Fibroblast of gingiva (primary cell): ENCODE data around the gene HAPLN3.
A peak's percentile ranks its signal among the peaks of the same experiment; 100 is the strongest.

Experiments
- DNase-seq: peaks from one replicate; pipeline ENCODE4 v3.0.0-alpha.2; 2011; ENCODE audit warnings: low read depth

Gene HAPLN3

DNA sequence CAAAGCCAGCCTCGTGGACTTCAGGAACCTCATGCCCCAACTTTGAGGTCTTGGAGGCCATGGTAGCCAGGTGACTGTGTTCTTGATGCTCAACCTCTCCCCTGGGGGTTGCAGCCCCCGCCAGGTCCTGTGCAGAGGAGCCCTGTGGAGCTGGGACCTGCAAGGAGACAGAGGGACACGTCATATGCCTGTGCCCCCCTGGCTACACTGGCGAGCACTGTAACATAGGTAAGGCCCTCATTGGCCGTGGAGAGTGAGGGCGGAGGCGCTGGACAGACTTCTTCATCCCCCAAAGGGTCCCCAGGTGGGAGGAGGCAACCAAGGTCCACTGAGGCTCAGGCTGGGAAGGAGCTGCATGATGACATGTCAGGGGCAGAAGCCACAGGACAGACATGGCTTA lies 35.1 kb downstream of the HAPLN3 start:
- no peak for DNase-seq

DNA sequence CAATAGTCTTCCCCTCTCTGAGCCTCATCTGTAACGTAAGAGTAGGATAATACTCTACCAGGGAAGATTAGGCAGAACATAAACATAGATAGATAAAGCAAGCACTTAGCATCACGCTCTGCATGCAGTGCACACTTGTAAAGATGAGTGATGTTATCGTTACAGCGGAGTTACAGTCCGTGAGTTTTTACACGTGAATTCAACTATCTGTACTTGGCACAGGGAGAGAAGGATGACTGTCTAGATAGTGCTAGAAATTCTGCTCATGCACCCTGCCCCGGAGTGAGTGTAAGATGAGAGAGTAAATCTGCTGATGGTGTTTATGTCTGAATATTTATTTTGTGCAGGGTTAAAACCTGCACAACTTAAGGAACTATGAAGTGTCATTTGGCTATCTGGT lies 35.8 kb downstream of the HAPLN3 start:
- no peak for DNase-seq

DNA sequence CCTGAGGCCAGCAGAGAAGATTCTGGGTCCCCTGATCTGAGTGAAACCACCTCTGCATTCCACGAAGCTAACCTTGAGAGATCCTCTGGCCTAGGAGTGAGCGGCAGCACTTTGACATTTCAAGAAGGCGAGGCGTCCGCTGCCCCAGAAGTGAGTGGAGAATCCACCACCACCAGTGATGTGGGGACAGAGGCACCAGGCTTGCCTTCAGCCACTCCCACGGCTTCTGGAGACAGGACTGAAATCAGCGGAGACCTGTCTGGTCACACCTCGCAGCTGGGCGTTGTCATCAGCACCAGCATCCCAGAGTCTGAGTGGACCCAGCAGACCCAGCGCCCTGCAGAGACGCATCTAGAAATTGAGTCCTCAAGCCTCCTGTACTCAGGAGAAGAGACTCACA lies 36.4 kb downstream of the HAPLN3 start:
- no peak for DNase-seq

DNA sequence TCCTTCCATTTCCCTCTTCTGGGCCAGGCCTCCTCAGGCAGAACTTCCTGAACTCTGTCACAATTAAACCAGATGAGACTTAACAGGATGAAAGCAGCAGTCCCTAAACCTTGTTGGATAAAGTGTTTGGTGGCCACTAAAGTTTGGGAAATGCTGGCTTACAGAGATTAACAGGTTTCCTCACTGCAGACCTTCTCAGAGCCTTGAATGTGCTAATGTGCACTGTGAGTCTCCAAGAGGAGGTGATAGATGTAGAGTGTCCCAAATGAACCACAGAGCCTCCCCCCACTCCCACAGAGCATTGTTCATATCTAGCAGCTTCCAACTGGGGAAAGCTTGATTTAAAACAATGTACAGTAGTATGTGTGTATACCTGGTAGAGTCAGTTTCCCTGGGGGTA lies 42.9 kb downstream of the HAPLN3 start:
- no peak for DNase-seq

DNA sequence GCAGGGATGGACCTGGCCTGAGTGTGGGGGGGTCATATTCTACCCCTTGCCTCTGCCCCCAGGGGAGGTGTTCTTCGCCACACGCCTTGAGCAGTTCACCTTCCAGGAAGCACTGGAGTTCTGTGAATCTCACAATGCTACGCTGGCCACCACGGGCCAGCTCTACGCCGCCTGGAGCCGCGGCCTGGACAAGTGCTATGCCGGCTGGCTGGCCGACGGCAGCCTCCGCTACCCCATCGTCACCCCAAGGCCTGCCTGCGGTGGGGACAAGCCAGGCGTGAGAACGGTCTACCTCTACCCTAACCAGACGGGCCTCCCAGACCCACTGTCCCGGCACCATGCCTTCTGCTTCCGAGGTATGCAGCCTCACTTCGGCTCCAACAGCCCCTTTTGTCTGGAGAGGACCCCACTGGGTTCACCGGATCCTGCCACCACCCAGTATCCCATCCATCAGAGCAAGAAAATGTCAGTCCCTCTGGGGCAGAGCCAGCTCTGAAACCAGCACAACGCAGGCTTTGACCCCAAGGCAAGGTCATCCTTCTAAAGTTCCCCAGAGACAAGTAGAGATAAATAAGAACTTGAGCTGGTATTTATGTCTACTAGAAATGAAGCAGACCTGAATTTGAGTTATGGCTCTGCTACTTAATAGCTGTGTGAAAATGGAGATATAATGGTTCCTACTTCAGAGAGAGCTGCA lies 45.8 kb downstream of the HAPLN3 start:
- DNase-seq: no peak

DNA sequence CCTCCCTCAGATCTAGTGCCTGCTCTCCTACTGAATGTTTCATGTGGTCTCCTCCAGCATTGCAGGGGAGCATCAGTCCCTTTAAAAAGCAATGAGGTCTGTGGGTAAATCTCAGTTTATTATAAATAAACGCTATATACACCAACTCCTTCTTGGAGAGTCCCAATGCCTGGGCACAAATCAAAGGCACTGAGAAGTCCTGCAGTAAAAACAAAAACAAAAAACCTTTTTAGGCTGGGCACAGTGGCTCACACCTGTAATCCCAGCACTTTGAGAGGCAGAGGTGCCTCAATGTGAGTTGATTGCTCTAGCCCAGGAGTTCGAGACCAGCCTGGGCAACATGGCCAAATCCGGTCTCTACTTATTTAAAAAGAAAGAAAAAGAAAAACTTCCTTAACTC lies 47.1 kb downstream of the HAPLN3 start:
- no peak for DNase-seq

DNA sequence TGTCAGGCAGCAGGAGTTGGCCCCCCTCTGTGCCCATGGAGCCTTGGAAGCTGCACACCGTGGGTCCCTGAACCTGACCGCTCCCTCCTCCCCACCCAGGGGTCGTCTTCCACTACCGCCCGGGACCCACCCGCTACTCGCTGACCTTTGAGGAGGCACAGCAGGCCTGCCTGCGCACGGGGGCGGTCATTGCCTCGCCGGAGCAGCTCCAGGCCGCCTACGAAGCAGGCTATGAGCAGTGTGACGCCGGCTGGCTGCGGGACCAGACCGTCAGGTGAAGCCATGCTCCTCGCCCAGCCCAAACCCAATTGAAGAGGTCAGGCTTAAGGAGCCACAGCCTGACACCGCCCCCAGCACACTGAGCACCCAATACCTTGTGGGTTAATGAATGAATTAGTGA lies 48.2 kb downstream of the HAPLN3 start:
- DNase-seq: no peak

DNA sequence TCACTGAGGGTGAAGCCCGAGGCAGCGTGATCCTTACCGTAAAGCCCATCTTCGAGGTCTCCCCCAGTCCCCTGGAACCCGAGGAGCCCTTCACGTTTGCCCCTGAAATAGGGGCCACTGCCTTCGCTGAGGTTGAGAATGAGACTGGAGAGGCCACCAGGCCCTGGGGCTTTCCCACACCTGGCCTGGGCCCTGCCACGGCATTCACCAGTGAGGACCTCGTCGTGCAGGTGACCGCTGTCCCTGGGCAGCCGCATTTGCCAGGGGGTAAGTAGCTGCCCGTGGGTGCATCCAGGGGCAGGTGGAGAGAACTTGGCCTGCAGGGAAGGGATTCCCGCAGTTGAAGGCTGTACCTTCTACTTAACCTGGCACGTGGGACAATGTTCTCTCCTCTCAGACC lies 49.7 kb downstream of the HAPLN3 start:
- DNase-seq: no peak

DNA sequence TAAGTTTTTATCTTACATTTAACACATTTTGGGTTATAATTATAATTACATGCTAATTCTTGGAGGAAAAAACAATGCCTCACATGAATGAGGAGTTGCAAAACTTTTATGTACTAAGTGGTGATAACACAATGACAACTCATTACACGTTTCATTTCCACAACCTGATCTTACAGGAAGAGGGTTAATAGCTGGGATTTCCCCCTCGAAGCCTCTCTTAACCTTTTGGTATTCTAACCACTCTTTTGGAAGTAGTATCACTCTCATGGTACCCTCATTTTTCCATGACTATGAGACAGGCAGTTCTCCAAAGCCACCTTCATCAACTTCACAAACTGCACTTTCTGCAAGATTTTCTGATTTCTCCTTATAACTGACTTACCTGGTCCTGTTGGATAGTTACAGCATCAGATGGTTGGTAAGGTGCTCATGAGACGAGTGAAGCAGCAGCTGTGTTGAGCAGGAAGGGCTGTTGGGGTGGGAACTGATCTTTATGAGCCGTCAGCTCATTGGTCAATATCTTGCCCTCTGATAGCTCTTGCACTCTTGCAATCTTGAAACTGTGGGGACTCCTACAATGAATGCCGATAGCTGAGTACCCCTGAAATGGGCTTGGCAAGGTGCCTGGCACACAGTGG lies 50.5 kb downstream of the HAPLN3 start:
- DNase-seq: no peak

DNA sequence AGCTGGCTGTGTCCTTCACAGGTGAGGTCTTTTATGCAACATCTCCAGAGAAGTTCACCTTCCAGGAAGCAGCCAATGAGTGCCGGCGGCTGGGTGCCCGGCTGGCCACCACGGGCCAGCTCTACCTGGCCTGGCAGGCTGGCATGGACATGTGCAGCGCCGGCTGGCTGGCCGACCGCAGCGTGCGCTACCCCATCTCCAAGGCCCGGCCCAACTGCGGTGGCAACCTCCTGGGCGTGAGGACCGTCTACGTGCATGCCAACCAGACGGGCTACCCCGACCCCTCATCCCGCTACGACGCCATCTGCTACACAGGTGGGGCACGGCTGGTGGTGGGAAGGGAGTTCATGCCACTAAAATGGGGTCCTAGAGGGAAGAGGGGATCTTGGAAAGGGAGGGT lies 52.0 kb downstream of the HAPLN3 start:
- DNase-seq: no peak

DNA sequence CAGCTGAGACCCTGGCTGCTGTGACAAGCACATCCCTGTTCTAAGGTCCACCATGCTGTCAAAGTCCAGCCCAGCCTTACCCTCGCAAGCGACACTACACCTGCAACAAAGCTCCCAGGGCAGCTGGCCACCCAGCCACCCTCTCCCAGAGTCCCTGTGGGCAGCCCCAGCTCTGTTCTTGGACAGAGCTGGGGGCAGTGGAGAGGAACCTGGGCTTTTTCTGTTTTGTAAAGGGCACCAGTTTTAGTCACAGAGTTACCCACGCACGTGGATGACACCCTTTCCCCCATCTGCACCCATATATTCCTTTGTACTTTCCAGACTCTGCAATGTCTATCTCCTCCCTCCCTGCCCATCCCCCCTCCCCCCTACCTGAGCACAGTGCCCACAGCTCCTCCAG lies 53.2 kb downstream of the HAPLN3 start:
- no peak for DNase-seq

DNA sequence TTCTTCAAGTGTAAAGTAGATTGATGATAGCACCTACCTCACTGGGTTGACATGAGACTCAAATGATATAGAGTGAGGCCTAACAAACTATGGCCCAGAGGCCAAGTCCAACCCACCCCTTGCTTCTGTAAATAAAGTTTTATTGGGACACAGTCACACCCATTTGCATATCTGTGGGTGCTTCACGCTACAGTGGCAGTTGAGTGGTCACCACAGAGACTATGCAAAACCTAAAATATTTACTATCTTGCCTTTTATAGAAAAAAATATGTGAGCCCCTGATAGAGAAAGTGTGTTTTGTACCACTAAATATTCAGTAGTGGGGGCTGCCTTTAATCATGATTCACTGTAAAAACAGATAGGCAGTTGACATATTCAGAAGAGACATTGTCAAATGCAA lies 54.1 kb downstream of the HAPLN3 start:
- no peak for DNase-seq

DNA sequence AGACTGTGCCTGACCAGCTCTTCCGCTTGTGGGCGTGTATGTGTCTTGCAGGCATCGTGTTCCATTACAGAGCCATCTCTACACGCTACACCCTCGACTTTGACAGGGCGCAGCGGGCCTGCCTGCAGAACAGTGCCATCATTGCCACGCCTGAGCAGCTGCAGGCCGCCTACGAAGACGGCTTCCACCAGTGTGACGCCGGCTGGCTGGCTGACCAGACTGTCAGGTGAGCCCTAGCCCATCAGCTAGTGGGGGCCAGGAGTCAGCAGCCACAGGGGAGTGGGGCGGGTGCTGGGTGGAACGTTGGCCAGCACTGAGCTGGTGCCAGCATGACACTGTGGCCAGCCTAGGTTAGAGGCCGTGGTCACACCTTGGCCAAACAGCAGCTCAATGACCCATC lies 55.4 kb downstream of the HAPLN3 start:
- no peak for DNase-seq

DNA sequence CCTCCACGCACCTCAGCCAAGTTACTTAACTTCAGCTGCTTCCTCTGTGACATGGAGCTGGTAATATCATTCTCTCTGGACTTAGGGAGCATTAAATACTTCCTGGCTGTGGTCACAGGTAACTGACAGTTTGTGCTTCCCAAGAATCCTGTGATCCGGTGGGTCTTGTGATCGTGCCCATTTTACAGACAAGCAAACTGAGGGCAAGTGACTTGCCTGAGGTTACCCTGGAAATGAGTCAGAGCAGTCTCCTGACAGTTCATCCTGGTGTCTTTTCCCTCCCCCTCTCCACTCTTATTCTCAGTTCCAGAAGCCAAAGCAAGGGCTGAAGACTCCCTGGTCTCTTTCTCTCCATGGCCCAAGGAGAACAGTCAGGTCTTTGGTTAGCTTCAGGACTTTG lies 56.2 kb downstream of the HAPLN3 start:
- DNase-seq: no peak

DNA sequence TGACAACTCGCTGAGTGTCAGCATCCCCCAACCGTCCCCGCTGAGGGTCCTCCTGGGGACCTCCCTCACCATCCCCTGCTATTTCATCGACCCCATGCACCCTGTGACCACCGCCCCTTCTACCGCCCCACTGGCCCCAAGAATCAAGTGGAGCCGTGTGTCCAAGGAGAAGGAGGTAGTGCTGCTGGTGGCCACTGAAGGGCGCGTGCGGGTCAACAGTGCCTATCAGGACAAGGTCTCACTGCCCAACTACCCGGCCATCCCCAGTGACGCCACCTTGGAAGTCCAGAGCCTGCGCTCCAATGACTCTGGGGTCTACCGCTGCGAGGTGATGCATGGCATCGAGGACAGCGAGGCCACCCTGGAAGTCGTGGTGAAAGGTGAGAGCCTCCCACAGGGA lies 56.7 kb downstream of the HAPLN3 start:
- DNase-seq: no peak

DNA sequence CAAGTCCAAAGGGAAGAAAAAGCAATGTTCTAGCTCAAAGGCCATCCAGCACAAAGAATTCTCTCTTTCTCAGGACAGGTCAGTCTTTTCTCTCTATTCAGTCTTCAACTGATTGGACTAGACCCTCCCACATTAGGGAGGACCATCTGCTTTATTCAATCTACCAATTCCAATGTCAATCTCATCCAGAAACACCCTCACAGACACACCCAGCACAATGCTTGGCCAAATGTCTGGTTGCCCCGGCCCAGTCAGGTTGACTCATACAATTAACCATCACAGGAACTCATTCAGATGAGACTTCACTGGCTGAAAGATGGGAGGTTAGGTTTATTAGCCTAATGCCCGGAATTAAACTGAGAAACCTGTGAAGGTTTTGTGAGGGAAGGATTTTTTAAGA lies 59.7 kb downstream of the HAPLN3 start:
- no peak for DNase-seq

DNA sequence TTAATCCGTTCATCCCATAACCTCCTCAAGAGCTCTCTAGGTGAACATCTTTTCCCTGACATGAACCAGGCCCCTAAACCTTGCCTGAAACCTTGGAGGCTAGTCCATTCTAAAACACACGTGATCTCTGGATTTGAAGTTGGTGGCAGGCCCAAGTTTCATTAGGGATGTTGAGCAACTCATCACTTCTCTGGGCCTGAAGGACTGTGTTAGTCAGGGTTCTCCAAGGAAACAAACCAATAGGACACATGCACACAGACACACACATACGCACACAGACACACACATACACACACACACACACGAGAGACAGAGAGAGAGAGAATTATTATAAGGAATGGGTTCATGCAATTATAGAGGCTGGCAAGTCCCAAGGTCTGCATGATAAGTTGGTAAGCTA lies 60.2 kb downstream of the HAPLN3 start:
- peak; percentile 62 for DNase-seq

DNA sequence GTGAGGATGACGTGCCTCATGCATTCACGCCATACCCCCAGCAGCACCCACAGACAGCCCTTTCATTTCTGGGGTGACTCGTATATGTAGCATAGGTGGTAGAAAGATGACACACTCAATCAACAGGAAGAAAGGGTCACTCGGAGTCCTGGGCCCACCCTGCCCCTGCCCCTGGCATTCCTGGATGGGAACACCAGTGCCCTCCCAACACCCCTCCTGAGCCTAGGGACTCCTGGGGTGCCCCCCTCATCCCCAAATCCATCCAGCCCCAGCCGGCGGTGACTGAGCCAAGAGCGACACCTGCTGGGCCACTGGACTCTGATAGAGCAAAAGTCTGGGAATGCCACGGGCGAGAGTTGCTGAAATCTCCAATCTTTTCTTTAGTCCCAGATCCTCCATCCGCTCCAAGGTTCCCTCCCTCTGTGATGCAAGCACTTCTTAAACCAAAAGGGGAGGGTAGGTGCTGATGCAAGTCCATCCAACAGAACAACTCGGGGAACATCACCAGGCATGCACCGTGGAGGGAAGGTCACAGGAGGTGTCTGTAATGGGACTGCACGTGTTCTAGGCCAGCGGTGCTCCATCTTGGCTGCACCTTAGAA lies 61.0 kb downstream of the HAPLN3 start:
- DNase-seq: peak; percentile 63

DNA sequence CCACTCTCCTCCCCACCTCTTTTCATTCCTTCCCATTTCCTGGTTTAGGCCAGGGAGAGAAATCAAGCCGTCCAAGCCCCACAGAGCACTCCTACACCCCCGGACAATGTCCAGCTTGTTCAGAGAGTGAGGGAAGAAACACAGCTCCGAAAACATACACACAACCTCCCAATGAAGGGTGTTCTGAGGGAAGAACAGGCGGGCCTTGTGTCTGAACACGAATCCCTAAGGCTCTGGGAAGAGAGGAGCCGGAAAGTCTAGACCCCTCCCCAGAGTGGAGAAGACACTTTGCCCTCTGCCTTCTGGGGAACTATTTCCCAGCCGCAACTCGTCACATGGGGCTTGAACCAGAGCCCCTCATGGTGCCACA lies 61.6 kb downstream of the HAPLN3 start:
- DNase-seq: no peak

DNA sequence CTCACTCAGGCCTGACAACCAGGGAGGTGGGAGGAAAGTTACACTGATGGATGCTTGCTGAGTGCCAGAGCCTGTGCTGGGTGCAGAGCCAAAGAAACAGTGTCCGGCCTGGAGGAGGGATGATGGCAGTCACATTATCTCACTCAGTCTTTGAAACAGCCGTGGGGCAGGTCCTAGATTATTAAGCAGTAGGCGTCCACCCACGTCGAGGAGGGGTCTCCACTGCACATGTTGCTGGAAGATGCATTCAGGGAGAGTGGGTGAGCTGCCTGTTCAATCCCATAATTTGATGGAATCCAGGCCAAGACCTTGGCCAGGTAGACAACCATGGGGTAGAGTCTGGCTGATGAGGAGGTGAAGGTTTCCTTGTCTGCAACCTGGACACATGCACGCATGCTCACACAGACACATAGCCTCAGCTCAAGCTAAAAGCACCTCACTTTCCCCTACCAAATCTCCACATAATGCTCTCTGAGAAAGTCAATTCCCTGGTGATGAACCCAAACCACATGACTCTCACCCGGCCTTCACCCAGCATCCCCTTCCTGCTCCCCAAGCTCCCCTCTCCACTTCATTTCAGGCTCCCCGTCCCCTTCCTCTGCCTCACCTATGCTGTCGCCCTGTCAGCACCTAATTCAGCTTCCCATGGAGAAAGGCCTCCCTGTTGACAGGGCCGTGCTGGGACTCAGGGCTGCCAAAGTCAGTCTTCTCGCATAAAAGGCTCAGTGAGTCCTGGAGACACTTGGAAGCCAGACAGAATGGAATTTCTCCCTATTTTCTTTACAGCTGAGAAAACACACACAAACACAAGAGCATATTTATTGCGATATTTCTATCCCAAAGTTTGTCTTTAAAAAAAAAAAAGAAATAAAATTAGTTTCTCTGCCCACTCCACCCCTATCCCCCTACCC lies 62.3 kb downstream of the HAPLN3 start:
- no peak for DNase-seq

DNA sequence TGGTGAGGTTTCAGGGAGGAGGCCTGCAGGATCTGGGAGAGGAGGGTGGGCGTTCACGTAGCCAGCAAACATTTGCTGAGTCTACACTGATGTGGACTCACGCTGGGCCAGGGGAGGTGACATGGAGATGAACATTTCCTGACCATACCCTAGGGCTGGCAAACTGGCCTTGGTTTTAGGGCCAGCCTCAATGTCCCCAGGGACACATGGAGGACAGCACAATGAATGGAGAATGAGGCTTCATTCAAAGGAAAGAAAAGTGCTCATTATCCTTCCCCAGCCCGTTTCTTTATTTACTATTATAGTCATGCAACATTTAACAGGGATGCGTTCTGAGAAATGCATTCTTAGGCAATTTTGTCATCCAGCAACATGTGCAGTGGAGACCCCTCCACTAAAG lies 65.3 kb downstream of the HAPLN3 start:
- DNase-seq: no peak

DNA sequence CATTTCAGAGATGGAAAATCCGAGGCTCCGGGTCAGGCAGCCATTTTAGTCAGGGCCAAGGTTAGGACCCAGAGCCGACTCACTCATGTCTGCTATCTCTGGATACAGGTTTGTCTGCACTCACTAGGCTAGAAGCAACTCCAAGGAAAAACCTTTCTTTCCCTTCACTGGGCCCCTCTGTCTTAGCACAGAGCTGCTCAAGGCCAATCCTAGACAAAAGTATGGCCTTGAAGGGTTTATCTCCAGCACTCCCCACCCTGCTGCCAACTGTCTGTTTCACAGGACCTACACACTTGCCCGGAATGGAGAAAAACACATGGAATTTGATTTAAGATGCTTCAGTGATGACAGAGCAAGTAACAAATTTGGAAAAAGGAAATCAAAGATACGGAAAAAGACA lies 66.6 kb downstream of the HAPLN3 start:
- DNase-seq: no peak
